HL-60 (cell line): ENCODE measurements around the gene ZFYVE26.

Source experiments
- POLR2AphosphoS5 ChIP-seq: IDR thresholded peaks from 2 replicates; pipeline ENCODE4 v1.6.1; 2012; ENCODE audit warnings: low read depth
- SPI1 ChIP-seq: IDR thresholded peaks from 2 replicates; pipeline ENCODE4 v1.6.1; 2012; ENCODE audit warnings: low read depth, mild to moderate bottlenecking, borderline replicate concordance
- TF ChIP-seq, protein P1 (sequence below): IDR thresholded peaks from one replicate; pipeline ENCODE4 v1.5.1; 2011; ENCODE audit warnings: low read length, control low read depth, inconsistent platforms; ENCODE audit not compliant: insufficient read depth
- TF ChIP-seq, protein P2 (sequence below): IDR thresholded peaks from 2 replicates; pipeline ENCODE4 v1.6.1; 2012; ENCODE audit warnings: low read depth; ENCODE audit not compliant: insufficient replicate concordance

DNA sequence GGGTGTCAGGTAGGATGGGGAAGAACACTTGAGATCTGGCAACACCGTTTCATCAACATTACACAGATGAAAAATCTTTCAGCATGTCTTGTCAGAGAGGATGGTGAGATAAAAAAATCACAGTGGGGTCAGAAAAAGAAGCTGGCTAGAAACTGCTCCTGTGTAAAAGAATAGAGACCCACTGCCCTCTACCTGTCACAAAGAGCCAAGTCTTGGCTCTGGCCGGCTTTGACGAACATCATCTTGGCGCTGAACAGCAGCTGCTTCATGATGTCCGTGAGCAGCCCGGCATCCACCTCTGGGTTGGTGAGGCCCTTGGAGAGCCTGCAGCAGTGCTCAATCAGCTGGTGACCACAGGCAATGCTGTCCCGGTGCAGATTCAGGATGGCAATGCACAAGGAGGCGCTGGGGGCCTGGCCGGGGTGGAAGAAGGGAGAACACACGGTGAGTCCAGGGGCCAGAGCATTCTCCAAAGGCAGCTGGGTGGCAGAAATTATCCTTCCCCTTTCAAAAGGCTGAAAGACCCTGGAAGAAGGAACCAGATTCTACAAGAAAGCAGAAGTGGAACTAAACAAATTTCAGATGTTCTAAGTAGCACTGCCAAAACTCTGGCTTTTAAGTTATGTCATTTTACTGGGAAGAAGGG, 50.2 kb downstream of the ZFYVE26 start:
- TF ChIP-seq, protein P1, sequence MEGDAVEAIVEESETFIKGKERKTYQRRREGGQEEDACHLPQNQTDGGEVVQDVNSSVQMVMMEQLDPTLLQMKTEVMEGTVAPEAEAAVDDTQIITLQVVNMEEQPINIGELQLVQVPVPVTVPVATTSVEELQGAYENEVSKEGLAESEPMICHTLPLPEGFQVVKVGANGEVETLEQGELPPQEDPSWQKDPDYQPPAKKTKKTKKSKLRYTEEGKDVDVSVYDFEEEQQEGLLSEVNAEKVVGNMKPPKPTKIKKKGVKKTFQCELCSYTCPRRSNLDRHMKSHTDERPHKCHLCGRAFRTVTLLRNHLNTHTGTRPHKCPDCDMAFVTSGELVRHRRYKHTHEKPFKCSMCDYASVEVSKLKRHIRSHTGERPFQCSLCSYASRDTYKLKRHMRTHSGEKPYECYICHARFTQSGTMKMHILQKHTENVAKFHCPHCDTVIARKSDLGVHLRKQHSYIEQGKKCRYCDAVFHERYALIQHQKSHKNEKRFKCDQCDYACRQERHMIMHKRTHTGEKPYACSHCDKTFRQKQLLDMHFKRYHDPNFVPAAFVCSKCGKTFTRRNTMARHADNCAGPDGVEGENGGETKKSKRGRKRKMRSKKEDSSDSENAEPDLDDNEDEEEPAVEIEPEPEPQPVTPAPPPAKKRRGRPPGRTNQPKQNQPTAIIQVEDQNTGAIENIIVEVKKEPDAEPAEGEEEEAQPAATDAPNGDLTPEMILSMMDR = no peak
- TF ChIP-seq, protein P2, sequence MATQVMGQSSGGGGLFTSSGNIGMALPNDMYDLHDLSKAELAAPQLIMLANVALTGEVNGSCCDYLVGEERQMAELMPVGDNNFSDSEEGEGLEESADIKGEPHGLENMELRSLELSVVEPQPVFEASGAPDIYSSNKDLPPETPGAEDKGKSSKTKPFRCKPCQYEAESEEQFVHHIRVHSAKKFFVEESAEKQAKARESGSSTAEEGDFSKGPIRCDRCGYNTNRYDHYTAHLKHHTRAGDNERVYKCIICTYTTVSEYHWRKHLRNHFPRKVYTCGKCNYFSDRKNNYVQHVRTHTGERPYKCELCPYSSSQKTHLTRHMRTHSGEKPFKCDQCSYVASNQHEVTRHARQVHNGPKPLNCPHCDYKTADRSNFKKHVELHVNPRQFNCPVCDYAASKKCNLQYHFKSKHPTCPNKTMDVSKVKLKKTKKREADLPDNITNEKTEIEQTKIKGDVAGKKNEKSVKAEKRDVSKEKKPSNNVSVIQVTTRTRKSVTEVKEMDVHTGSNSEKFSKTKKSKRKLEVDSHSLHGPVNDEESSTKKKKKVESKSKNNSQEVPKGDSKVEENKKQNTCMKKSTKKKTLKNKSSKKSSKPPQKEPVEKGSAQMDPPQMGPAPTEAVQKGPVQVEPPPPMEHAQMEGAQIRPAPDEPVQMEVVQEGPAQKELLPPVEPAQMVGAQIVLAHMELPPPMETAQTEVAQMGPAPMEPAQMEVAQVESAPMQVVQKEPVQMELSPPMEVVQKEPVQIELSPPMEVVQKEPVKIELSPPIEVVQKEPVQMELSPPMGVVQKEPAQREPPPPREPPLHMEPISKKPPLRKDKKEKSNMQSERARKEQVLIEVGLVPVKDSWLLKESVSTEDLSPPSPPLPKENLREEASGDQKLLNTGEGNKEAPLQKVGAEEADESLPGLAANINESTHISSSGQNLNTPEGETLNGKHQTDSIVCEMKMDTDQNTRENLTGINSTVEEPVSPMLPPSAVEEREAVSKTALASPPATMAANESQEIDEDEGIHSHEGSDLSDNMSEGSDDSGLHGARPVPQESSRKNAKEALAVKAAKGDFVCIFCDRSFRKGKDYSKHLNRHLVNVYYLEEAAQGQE = no peak
- no peak for TF ChIP-seq POLR2AphosphoS5
- peak; percentile 86 for TF ChIP-seq SPI1
